ENCODE results near the gene PRR30.

PRR30 gene

GRCh38 chr2:27095745-27096651, 43.2 kb downstream of the PRR30 start:
- peak; percentile 78 for DNase-seq

GRCh38 chr2:27095427-27095744, 43.8 kb downstream of the PRR30 start:
- no peak for DNase-seq

DNA sequence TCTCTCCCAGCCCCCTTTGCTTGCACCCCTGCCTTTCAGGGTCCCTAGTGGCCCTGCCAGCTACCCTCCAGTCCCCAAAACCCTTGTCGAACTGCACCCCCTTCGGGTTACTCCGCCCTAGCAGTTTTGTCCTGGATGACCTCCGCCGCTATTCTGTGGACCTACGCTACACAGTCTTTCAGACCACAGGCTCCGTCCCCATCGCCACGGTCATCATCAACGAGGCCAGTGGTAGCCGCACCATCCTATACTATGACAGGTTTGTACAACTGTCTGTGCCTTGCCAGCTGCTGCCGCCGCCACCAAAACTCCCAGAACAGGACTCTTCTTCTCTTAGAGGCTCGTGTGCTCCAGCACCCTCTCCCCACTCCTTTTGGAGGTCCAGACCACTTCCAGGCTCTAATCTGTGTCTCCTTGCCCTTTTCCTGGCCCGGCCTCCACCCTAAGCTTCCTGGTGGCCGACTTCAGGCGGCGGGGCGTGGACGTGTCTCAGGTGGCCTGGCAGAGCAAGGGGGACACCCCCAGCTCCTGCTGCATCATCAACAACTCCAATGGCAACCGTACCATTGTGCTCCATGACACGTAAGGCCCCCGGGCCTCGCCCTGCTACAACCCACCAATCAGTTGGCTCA, 44.7 kb downstream of the PRR30 start:
- DNase-seq, result no peak

- no peak for DNase-seq
Observed at GRCh38 chr2:27093430-27094352, 45.5 kb downstream of the PRR30 start.

GRCh38 chr2:27092696-27093429, 46.3 kb downstream of the PRR30 start:
- no peak for DNase-seq

GRCh38 chr2:27091746-27092695, 47.2 kb downstream of the PRR30 start:
- DNase-seq, result no peak

DNA sequence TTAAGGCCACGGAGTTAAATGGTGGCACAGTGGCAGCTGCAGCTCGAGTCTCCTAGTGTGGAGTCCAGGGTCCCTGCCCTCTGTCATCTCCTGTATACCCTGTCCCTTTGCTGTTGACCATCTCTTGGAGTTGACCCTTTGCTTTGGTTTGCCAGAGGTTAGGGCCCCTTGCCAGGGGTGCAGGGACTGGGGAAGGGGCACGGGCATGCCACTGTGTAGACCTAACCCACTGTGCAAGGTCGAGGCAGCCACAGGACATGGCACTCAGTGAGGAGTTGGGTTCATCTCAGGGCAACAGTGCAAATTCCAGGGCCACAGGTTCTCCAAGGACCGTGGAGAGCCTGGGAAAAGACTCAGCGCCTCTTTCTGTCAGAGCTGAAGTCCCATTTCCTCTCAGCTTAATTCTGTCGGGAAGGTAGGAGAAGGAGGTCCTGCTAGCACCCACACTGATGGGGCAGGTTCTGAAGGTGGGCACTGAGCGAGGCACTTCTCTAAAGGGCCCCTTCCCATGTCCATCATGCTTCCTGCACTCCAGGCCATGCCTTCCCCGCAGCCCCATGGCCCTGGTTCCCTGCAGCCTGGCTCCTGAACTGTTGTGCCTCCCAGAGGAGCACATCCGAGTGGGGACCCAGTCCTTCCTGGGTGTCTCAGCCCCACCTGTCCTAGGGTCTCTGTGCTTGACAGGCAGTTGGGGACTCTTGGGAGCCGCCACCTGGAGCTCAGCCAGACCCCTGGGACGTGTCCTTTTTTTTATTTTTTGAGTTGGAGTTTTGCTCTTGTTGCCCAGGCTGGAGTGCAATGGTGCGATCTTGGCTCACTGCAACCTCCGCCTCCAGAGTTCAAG, 49.9 kb downstream of the PRR30 start:
- no peak for DNase-seq

- DNase-seq, result no peak
Observed at GRCh38 chr2:27088634-27089033, 50.6 kb downstream of the PRR30 start.

DNA sequence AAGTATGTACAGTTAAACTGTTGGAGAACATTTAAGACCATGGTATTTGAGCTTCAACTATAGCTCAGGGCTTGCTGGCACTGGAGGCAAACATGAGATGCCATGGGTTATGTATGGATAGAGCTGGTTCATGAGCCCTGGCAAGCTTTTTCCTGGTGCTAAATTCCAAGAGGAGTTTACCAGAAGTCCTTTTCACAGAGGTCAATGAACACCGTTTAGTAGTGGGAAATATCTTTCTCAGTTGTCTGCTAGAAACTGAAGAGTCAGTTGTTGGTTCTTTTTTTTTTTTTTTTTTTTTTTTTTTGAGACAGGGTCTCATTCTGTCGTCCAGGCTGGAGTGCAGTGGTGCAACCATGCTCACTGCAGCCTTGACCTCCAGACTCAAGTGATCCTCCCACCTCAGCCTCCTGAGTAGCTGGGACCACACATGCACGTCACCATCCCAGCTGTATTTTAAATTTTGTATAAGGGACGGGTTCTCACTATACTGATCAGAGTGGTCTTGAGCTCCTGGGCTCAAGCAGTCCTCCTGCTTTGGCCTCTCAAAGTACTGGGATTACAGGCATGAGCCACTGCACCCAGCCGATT, 51.3 kb downstream of the PRR30 start:
- no peak for DNase-seq
